Esophagus squamous epithelium (tissue), 4 donors: ENCODE measurements around the gene VSX2.

Source experiments
- POLR2A ChIP-seq, 4 donors: fragments of 450-650 bp; IDR thresholded peaks; one replicate each; pipeline ENCODE4 v1.6.1; 2017; ENCODE audit warnings: antibody characterized with exemption in 4 of 4, mild to moderate bottlenecking in 4 of 4, moderate library complexity in 3 of 4
- TF ChIP-seq, protein P1 (sequence below), 6 experiments: fragments of 450-650 bp in 4 of 6; fragments of 200-600 bp in 2 of 6; sonication (generic) in 2 of 6; IDR thresholded peaks; one replicate each; pipeline ENCODE4 v1.5.1; 2016 to 2019; ENCODE audit warnings: antibody characterized with exemption in 6 of 6, mild to moderate bottlenecking in 4 of 6, moderate library complexity in 4 of 6

DNA sequence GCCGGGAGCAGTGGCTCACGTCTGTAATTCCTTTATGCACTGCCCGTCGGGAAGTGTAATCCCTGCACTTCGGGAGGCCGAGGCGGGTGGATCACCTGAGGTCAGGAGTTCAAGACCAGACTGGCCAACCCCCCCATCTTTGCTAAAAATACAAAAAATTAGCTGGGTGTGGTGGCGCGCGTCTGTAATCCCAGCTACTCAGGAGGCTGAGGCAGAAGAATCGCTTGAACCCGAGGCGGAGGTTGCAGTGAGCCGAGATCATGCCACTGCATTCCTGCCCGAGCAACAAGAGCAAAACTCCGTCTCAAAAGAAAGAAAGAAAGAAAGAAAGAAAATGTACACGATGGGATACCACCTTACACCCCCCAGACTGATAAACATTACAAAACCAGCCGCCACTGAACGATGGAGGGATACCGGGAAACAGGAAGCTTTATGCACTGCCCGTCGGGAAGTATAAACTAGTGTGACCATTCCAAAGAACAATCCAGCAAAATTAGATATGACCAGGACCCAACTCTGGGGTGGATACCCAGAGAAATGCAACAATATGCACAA is 62.4 kb downstream of the VSX2 start:
- TF ChIP-seq, protein P1, sequence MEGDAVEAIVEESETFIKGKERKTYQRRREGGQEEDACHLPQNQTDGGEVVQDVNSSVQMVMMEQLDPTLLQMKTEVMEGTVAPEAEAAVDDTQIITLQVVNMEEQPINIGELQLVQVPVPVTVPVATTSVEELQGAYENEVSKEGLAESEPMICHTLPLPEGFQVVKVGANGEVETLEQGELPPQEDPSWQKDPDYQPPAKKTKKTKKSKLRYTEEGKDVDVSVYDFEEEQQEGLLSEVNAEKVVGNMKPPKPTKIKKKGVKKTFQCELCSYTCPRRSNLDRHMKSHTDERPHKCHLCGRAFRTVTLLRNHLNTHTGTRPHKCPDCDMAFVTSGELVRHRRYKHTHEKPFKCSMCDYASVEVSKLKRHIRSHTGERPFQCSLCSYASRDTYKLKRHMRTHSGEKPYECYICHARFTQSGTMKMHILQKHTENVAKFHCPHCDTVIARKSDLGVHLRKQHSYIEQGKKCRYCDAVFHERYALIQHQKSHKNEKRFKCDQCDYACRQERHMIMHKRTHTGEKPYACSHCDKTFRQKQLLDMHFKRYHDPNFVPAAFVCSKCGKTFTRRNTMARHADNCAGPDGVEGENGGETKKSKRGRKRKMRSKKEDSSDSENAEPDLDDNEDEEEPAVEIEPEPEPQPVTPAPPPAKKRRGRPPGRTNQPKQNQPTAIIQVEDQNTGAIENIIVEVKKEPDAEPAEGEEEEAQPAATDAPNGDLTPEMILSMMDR (IDR thresholded peaks at IDR 0.05): no peak
- no peak for TF ChIP-seq POLR2A (IDR thresholded peaks at IDR 0.05)
